NOMO-1 (cell line): ENCODE measurements around the gene EIPR1.

Source experiments
- DNase-seq, 2 experiments: peaks; one replicate each; lab custom pipeline; 2025; ENCODE audit not compliant: unreplicated experiment in 2 of 2; lab: John Stamatoyannopoulos, UW

EIPR1 gene

GRCh38 chr2:3141696-3142095, 235.9 kb downstream of the EIPR1 start:
- DNase-seq, result no peak

- no peak for DNase-seq
Measured at GRCh38 chr2:3139906-3140305, 237.7 kb downstream of the EIPR1 start.
